GM19438 (cell line): ENCODE measurements around the gene TEX52.

Experiments used
- ATAC-seq: cut with Tn5 transposase; IDR thresholded peaks from one replicate; pipeline ENCODE4 v1.9.1; 2021; ENCODE audit warnings: low read depth; ENCODE audit not compliant: unreplicated experiment

The TEX52 gene

DNA sequence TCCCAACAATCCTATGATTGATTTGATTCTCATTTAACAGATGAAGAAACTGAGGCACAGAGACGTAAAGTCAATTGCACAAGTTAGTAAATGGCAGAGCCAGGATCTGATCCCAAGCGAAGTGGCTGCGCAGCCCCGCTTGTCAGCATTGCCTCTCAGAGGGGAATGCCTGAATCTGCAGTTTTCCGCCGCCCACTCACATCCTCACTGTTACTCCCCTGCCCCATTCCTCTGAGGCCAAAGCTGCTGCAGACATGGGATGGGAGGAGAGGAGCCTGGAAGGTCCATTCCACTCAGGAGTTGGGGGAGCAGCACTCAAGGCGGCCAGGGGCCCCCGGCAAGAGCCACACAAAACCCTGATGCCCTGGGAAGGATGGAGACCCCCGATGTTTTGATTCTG is 23.0 kb downstream of the TEX52 start:
- no peak for ATAC-seq

DNA sequence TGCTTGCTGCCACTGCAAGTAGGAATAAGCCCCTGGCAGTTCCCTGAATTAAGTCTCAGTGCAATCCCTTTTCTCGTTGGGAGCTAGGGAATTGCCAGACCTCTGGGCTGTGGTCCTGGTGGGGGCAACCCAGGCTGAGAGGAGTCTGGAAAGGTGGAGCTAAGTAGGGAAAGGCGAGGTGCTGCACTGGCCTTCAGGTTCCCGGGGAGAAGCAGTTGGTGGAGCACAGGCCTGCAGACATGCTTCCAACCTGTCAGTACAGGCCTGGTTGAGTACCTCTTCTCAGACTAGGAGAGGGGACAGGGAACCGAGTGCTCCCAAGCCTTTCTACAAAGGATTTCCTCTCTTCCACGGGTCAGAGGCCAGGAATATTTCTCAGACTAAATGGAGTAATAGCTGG is 23.5 kb downstream of the TEX52 start:
- ATAC-seq = no peak

DNA sequence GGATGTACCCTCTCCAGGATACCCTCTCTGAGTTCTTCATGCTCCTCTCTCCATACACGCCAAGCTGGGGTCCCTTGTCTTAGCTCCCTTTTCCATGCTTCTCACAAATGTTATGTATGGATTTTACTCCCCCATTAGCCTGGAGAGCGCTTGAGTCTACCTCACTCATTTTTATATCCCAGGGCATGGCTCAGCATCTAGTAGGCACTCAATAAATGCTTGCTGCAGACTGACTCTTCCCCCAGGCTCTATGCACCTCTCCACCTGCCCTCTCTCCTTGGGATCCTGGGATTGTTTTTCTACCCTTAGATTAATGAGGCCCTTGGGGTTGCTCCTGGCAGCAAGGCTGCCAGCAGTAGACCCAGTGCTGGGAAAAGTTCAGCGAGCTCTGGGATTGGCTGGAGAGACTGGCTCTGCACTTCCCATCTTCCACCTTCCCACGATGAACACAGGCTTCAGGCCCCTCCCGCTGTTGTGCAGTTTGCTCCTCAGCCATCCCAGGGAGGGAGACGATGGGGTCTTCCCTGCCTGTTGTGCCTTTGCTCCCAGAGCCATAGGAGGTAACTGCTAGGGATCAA is 24.2 kb downstream of the TEX52 start:
- no peak for ATAC-seq

GRCh38 chr12:2829275-2829674 is 27.6 kb downstream of the TEX52 start:
- ATAC-seq = no peak

- no peak for ATAC-seq
Measured at GRCh38 chr12:2826721-2827515, 29.9 kb downstream of the TEX52 start.

DNA sequence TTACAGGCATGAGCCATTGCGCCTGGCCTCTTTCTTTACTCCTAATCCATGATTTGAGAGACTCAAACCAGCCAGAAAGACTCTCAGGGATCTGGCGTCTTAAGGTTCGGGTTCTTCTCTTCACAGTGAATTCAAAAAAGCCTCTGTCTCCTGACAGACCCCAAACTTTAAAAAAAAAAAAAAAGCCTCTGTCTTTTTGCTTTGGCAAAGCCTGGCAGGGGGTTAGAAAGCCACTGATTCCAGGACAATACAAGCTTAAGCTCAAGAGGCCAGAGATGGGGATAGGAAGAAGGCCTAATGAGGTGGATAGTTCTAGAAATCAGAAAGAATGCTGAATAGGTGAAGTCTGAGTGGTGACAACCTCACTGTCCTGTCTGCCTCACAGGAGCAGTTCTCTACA is 30.8 kb downstream of the TEX52 start:
- no peak for ATAC-seq

DNA sequence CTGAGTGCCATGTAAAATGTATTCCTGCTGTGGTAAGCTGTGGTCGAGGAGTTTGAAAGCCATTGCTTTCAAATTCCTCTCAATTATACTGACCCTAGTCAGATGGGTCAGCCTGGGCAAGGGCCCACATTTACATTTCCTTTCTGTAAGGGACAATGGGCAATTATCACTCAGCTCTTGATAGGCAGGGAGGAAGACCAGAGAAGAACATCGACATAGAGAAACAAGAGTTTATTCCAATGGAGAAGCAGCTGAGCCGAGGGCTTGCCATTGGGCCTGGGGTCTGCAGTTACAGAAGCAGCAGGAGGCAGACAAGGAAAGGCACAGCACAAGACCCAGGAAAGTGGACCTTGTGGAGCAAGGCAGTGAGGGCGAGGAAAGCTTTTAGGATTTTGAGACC is 31.7 kb downstream of the TEX52 start:
- no peak for ATAC-seq

- no peak for ATAC-seq
Measured at GRCh38 chr12:2824541-2824940, 32.3 kb downstream of the TEX52 start.

DNA sequence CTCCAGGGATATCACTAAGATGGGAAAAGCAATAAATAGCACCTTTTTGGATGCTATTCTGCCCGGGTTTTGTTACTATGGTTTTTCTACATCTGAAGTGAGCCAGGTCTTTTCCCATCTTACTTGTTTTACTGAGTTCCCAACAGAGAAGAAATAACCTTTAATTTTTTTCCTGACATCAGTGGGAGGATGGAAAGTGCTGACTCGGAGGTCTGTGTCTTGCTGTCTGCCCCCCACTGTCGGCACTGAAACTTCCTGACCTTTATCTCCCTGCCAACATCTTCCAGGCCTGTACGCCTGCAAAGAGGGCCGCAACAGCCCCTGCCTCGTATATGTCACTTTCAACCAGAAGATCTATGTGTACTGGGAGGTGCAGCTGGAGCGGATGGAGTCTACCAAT is 33.4 kb downstream of the TEX52 start:
- no peak for ATAC-seq

DNA sequence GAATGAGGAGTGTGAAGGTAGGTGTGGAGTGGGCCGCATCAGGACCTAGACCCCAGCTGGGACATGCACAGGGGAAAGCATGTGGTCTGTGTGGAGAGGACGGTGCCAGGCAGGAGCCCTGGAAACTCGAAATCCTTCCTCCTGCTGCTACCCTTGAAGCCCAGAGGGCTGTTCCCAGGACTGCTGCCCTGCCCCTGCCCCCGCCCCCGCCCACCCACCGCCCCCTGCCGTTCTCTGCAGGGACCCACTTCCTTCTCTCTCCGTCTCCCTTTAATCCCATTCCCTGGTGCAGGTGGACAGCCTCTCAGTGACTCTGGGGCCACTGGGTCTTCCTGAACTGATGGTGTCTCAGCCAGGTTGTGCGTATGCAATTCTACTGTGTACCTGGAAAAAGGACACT is 36.4 kb downstream of the TEX52 start:
- ATAC-seq = no peak

GRCh38 chr12:2819810-2820209 is 37.0 kb downstream of the TEX52 start:
- no peak for ATAC-seq

- ATAC-seq = peak; percentile 36
Measured at GRCh38 chr12:2813214-2814185, 43.3 kb downstream of the TEX52 start.

- ATAC-seq = peak; percentile 93
Measured at GRCh38 chr12:2812290-2813213, 44.3 kb downstream of the TEX52 start, which contains the start of gene ITFG2. ITFG2 (plus strand) TSS chr12:2812668; CDS start chr12:2812761, 93 bp downstream.

- no peak for ATAC-seq
Measured at GRCh38 chr12:2811801-2812200, 45.0 kb downstream of the TEX52 start.

GRCh38 chr12:2806700-2807099 is 50.1 kb downstream of the TEX52 start:
- no peak for ATAC-seq

- no peak for ATAC-seq
Measured at GRCh38 chr12:2805143-2805520, 51.7 kb downstream of the TEX52 start.

DNA sequence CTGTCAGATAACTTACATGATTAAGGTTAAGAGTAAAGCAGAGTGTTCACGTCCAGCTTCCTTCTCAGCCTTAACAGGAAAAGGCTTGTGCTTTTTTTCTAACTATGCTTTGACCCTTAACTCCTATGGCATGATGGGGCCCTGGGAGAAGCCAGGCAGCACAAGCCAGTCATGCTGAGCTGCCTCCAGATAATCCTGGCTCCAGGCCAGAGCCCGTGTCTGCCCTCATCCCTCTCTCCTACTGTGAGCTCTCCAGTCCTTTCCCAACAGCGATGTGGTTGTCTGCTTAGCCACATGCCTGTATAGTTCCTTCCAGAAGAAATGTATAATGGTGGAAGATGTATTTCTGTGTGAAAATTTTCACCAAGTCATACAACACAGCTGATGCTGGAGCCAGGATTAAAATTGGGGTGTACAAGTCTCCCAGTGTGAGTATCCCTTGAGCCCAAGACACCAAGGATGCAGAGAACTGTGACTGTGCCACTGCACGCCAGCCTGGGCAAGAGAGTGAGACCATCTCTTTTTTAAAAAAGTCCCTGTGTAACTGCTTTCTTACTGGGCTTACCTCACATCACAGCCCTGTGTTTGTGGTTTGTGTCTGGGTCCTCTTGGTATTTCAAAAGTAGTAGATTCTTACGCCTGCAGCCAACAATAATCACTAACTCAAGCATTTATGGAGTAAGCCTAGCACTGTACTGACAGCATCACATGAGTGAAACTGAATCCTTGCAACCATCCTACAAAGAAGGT is 52.3 kb downstream of the TEX52 start:
- ATAC-seq = no peak

DNA sequence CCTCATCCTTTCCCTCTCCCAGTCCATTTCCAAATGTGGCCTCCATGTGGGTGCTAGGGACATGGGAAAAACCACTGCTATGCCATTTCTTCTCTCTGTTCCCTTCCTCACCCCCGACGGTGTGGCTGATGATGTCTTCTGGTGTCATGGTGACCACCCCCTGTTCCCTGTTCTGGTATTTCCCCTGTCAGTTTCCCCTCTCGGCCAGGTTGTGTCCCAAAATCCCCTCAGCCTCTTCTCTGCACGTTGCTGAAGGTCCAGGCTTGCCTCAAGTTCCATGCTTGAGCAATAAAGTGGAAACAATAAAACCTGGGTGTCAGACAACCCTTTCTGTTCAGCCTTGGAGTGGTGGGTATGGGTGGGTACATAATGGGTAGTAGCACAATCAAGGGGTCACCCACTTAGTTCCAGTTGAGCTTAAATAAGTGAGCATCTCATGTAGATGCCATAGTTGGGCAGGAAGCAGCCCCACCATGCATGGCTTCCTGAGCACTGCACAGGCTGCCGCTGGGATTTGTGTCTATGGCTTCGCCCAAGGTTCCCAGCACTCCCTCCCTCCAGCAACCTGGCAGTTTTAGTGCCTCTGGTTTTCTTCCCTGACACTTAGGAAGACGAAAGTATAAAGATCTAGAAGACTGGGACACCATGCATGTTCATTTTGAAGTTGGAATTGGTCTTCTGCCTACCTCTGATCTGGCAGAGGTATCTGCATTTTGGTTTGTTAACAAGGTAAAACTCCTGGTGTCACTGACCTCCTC is 53.0 kb downstream of the TEX52 start:
- ATAC-seq = no peak
